HG02884 (cell line): ENCODE measurements around the gene TMPRSS11F.

Experiments
- ATAC-seq: cut with Tn5 transposase; IDR thresholded peaks from one replicate; pipeline ENCODE4 v1.9.1; 2021; ENCODE audit warnings: mild to moderate bottlenecking, moderate library complexity; ENCODE audit not compliant: unreplicated experiment

TMPRSS11F gene

DNA sequence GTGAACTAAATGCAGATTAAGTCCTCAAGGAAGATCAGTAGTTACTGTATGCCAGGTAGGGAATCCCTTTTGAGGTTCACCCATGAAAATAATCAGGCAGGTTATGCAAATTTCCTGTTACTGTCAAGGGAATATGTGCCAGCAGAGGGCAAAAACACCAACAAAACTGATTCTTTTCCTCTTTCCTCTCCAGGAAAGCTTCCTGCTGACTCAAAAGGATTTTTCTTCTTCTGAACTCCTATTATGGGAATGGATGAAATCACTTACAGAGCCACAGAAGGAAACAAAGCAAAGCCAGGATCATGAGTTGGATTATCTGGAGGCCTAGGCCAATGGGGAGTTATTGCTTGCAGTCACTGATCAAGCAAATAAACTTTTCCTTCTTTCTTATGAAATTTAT is 49.7 kb downstream of the TMPRSS11F start:
- no peak for ATAC-seq

DNA sequence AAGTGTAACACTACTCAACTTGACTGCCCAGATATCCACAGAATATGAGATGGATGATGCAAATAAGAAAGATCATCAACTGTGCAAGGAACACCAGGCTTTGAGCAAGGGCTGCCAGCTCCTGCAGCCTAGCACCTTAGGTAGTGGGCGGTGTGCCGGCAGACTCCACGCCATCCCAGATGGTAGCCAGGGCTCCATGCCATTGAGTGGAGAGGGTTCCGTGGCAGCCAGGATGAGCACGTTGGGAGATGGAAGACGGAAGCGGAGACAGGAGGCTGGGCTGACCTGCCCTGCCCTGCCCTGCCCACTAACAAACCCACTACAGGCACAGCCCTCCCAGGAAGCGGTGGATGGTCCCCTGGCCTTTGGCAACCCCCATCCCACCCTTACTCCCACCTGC is 51.9 kb downstream of the TMPRSS11F start:
- no peak for ATAC-seq

DNA sequence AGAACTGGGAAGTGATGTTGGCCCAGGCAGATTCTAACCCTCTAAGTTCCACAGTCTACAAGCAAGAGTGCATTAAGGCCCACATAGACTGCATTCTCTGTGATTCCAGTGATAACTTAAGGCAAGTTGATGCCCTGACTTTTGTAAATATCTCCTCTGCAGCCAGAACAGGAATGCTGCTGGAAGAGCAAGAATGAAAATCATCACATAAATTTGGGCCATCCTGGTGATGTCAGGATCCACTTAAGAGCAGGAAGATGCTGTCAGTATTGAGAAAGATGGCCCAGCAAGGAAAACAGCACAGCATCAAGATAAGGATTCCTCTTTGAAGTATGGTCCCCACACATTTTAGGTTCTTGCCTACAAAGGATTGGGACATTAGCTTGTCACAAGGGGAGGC is 52.4 kb downstream of the TMPRSS11F start:
- ATAC-seq, result no peak

DNA sequence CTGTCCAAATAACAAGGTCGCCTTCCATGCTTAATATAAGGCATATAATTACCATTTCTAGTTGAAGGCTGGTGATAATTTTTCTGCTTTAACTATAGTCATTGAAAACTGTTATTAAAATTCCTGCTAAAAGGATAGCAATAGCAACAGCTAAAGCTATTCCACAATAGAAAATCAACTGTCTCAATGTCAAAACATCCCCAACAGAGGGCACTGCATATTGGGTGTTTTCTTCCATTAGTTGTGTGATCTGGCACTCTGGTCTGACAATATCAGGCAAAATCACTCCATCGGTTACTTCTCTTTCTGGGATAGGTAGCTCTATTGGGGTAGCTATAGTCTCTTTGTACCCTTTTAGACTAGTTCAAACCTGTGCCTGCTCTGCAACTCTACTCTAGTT is 53.5 kb downstream of the TMPRSS11F start:
- no peak for ATAC-seq

DNA sequence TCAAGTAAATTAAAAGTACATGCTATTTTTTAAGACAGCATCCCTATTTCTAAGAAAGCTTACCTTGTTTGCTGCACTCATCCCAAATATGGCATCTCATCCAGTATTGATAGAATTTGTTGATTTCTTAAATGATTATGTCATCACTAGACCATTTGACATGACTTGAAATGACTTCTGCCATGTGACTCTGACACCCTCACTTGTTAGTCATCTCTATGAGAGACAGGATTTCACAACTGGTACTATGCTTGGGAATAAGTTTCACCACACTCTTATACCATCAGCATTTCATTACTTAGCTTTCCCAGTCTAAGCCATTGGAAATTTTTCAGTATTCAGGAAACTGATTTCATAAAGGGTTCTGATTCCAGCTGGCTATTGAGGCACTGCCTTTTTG is 55.3 kb downstream of the TMPRSS11F start:
- no peak for ATAC-seq

DNA sequence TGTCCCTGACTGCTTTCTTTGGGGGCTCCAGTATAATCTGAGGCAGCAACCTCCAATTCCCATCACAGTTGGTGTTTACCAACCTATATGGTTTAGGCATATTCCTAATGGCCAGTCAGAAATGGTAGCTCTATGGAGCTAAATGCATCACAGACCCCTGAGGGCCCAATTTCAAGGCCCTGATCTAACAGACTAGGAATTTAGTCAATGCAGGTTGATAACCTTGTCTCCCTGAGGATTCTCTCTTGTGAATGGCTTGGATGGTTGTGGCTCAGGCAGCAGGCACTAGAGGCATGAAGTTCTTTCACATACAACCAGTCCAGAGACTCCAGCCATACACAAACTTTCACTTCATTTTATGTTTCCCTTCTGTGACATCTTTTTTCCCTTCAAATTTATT is 59.4 kb downstream of the TMPRSS11F start:
- ATAC-seq, result no peak

DNA sequence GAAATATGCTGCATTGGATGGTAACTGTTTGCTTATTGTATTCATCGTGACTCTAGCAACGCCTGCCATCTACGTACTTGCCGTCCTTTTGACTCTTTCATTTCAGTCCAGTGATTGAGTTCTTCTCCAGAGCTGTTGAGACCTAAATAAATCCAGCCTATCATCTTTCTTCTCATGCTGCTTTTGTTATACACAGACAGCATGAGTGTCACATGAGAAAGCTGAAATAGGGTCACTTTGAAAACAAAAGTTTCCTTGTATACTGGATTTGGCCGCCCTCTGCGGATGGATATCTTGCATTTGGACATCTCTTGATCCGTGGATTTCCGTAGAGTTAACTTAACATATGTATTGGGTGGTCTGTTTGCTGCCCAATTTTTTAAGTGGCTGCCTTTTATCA is 67.2 kb downstream of the TMPRSS11F start:
- no peak for ATAC-seq

DNA sequence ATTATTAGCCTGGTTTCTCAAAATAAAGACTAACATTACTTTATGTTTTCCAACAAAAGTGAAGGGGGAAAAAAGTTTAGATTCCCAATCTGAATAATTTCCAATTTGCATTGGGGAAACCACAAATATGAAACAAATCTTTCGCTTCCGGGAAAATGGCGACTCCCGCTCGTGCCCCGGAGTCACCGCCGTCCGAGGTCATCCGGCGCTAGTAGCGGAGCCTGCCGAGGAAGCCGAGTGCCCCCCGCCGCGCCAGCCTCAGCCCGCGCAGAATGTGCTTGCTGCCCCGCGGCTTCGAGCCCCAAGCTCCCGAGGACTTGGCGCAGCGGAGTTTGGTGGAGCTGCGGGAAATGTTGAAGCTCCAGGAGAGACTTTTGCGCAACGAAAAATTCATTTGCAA is 91.4 kb downstream of the TMPRSS11F start:
- no peak for ATAC-seq

DNA sequence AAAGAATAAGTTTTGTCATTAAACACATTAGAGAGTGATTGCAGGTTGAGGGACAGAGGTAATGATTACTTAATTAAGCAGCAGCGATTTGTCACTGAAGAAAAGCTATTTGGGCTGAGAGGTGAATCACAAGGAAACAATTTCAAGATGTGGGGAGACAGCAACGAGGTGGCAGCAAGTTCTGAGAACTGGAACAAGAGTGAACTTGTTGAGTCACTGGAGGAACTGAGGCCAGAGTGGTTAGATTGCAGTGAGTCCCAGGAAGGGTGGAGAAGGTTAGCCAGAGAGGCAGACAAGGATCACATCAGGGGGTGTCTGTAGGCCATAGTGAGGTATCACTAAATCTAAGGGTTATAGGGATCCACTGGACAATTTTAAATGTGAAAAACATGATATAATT is 108.5 kb downstream of the TMPRSS11F start:
- ATAC-seq, result no peak

DNA sequence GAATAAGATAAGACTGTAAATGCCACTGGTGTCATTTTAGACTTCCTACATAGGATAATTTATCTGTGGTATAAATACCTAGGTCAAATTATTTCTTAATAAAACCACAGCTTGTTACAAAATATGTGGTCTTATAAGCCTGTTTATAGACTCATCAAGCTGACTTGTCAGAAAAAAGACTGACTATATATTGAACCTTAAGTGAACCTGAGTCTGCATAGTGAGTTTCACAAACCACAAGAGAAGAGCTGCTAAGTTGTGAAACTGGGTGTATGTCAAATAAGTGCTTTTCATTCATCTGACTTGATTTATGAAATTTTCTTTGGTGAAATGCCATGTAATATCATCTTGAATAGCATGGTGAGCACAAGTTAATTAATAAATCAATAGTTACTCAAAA is 118.0 kb downstream of the TMPRSS11F start:
- ATAC-seq, result no peak
